ENCODE data around the gene WDR86.

DNA sequence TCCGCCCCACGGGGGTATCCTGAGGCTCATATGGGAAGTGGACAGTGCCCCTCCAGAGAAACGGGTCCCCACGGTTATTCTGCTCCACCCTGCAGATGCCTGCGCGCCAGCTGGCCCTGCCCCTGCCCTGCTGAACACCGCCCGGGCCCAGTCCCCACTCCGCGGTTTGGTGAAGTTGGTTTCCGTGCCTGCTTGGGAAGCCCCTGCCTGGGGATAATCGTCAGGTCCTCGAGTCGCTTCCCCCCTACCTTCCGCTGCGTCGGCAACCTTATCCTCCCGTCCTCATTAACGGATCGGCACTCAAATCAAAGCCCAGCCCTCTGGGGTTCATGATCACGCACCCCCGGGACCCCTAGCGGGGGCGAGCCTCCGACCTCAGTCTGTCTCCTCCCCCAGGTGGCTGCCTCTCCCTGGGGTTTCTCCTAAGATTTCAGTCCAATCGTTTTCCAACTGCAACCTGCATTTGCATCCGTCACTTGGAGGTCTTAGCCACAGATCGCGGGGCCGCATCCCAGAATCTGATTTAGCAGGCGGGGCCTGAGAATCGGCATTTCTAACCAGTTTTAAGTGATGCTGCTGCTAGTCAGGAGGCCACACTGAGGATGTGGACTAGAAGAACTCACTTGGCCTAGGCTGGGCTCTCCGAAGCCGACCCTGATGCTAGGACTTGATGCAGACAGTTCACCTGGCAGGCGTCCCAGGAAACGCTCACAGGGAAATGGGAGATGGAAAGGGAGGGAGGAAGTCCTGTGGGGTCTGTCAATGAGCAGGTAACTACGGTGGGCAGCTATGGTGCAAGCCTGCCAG lies 27.6 kb downstream of the WDR86 start:
- TF ChIP-seq, protein P1, sequence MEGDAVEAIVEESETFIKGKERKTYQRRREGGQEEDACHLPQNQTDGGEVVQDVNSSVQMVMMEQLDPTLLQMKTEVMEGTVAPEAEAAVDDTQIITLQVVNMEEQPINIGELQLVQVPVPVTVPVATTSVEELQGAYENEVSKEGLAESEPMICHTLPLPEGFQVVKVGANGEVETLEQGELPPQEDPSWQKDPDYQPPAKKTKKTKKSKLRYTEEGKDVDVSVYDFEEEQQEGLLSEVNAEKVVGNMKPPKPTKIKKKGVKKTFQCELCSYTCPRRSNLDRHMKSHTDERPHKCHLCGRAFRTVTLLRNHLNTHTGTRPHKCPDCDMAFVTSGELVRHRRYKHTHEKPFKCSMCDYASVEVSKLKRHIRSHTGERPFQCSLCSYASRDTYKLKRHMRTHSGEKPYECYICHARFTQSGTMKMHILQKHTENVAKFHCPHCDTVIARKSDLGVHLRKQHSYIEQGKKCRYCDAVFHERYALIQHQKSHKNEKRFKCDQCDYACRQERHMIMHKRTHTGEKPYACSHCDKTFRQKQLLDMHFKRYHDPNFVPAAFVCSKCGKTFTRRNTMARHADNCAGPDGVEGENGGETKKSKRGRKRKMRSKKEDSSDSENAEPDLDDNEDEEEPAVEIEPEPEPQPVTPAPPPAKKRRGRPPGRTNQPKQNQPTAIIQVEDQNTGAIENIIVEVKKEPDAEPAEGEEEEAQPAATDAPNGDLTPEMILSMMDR (IDR thresholded peaks at IDR 0.05; ENCODE audit: low read length): no peak
- TF ChIP-seq EZH2phosphoT487 (IDR thresholded peaks at IDR 0.05; ENCODE audit: low read length) (no peak), EZH2 (optimal IDR thresholded peaks at IDR 0.05; ENCODE audit: low read depth, low read length) (no peak)

Data from MM.1S (cell line).